SK-N-SH (cell line): Measurements from ENCODE around the gene C1QTNF4. TPM values are rescaled to one million over a fixed set of nuclear protein-coding genes. Genes with fewer than 3 reads are reported as not detected.

Source experiments
- CTCF ChIA-PET: fragments of 300-600, 350-600 bp; formaldehyde crosslinking; extraction: SDS; loops from one replicate; lab custom pipeline; 2021; lab: Yijun Ruan, JAX
- POLR2A ChIA-PET: fragments of 350-600 bp; sonication (Branson Sonifier 250); formaldehyde crosslinking; extraction: SDS; loops from one replicate; lab custom pipeline; 2020; ENCODE audit warnings: antibody characterized with exemption, inconsistent platforms; lab: Yijun Ruan, JAX
- DNase-seq: peaks from one replicate; pipeline ENCODE4 v3.0.0; 2012
- H2AFZ ChIP-seq: fragments of 200-600 bp; sonication (generic); 2 replicates; pipeline ENCODE4 v1.8.1; 2016; ENCODE audit warnings: antibody characterized with exemption, mild to moderate bottlenecking, low read depth
- H3F3A ChIP-seq: fragments of 200-600 bp; sonication (generic); replicated peaks from 2 replicates; pipeline ENCODE3; 2016; ENCODE audit warnings: antibody characterized with exemption, mild to moderate bottlenecking; ENCODE audit not compliant: insufficient read depth
- H3K27ac ChIP-seq, 2 experiments: fragments of 200-500 bp in 1 of 2; fragments of 200-600 bp in 1 of 2; sonication (Bioruptor generic) in 1 of 2; sonication (generic), shearing (Covaris generic) in 1 of 2; 2 replicates each; pipeline versions ENCODE4 v1.5.1 to v1.6.1; 2014 to 2016; ENCODE audit warnings: low read depth in 2 of 2, inconsistent platforms in 1 of 2, low read length in 1 of 2, mild to moderate bottlenecking in 1 of 2, mixed read lengths in 1 of 2
- H3K27me3 ChIP-seq: fragments of 200-600 bp; sonication (generic), shearing (Covaris generic); 2 replicates; pipeline ENCODE4 v1.6.1; 2016; ENCODE audit warnings: mixed run types; ENCODE audit not compliant: insufficient read depth
- H3K36me3 ChIP-seq, 2 experiments: fragments of 200-500 bp in 1 of 2; fragments of 200-600 bp in 1 of 2; sonication (Bioruptor generic) in 1 of 2; sonication (generic) in 1 of 2; replicated peaks in 1 of 2; 2 replicates each; pipeline versions ENCODE3 to v1.5.1; 2014 to 2016; ENCODE audit warnings: low read length in 1 of 2, mild to moderate bottlenecking in 1 of 2; ENCODE audit not compliant: insufficient read depth in 2 of 2, control insufficient read depth in 1 of 2
- H3K4me1 ChIP-seq, 2 experiments: fragments of 200-500 bp in 1 of 2; fragments of 200-600 bp in 1 of 2; sonication (Bioruptor generic) in 1 of 2; sonication (generic), shearing (Covaris generic) in 1 of 2; 2 replicates each; pipeline versions ENCODE4 v1.5.1 to v1.6.1; 2014 to 2016; ENCODE audit warnings: low read depth in 1 of 2, low read length in 1 of 2, mixed run types in 1 of 2; ENCODE audit not compliant: insufficient read depth in 2 of 2, control insufficient read depth in 1 of 2
- H3K4me2 ChIP-seq: fragments of 200-600 bp; sonication (generic), shearing (Covaris generic); 2 replicates; pipeline ENCODE4 v1.6.1; 2017; ENCODE audit warnings: mixed run types
- H3K4me3 ChIP-seq, 2 experiments: fragments of 200-500 bp in 1 of 2; fragments of 200-600 bp in 1 of 2; sonication (Bioruptor generic) in 1 of 2; sonication (generic), shearing (Covaris generic) in 1 of 2; 2 replicates each; pipeline versions ENCODE4 v1.5.1 to v1.8.1; 2014 to 2016; ENCODE audit warnings: low read depth in 2 of 2, inconsistent platforms in 1 of 2, low read length in 1 of 2, mild to moderate bottlenecking in 1 of 2, mixed read lengths in 1 of 2, moderate library complexity in 1 of 2
- H3K79me2 ChIP-seq: fragments of 200-600 bp; sonication (generic); 2 replicates; pipeline ENCODE4 v1.8.1; 2017; ENCODE audit warnings: mild to moderate bottlenecking; ENCODE audit not compliant: insufficient read depth
- H3K9ac ChIP-seq: fragments of 200-600 bp; sonication (generic); 2 replicates; pipeline ENCODE4 v1.6.1; 2017; ENCODE audit warnings: mixed run types
- H3K9me2 ChIP-seq: fragments of 200-600 bp; sonication (generic); 2 replicates; pipeline ENCODE4 v1.6.1; 2017; ENCODE audit warnings: mixed run types
- H3K9me3 ChIP-seq: fragments of 200-600 bp; sonication (generic); 2 replicates; pipeline ENCODE4 v1.6.1; 2017; ENCODE audit warnings: mixed run types, mild to moderate bottlenecking, moderate library complexity
- H4K20me1 ChIP-seq: fragments of 200-600 bp; sonication (generic); 2 replicates; pipeline ENCODE4 v1.6.1; 2017; ENCODE audit warnings: mild to moderate bottlenecking, mixed run types; ENCODE audit not compliant: insufficient read depth
- EP300 ChIP-seq, 2 experiments: IDR thresholded peaks; 2 replicates each; pipeline versions ENCODE4 v1.4.0 to v1.6.1; 2012; ENCODE audit warnings: borderline replicate concordance in 1 of 2, low read depth in 1 of 2, low read length in 1 of 2
- FOXM1 ChIP-seq: IDR thresholded peaks from 2 replicates; pipeline ENCODE4 v1.4.0; 2012; ENCODE audit warnings: low read depth, mild to moderate bottlenecking
- PBX3 ChIP-seq: IDR thresholded peaks from 2 replicates; pipeline ENCODE4; 2012
- POLR2AphosphoS5 ChIP-seq: IDR thresholded peaks from 2 replicates; pipeline ENCODE4 v1.6.1; 2012; ENCODE audit warnings: low read depth, low read length
- REST ChIP-seq: IDR thresholded peaks from 2 replicates; pipeline ENCODE4 v1.6.1; 2012; ENCODE audit warnings: mild to moderate bottlenecking, low read depth, low read length, moderate library complexity
- SIN3A ChIP-seq: IDR thresholded peaks from 2 replicates; pipeline ENCODE4 v1.6.1; 2012; ENCODE audit warnings: low read depth, mild to moderate bottlenecking, low read length, moderate library complexity, borderline replicate concordance
- TCF12 ChIP-seq: IDR thresholded peaks from 2 replicates; pipeline ENCODE4 v1.4.0; 2012
- TEAD4 ChIP-seq: IDR thresholded peaks from 2 replicates; pipeline ENCODE4 v1.4.0; 2012; ENCODE audit warnings: mild to moderate bottlenecking, borderline replicate concordance; ENCODE audit not compliant: insufficient read depth
- USF2 ChIP-seq: fragments of 150-350 bp; IDR thresholded peaks from 2 replicates; pipeline ENCODE4 v1.6.1; 2017; ENCODE audit warnings: antibody characterized with exemption, low read length, low read depth, borderline replicate concordance
- ZBTB33 ChIP-seq: IDR thresholded peaks from 2 replicates; pipeline ENCODE4 v1.4.0; 2012; ENCODE audit warnings: low read depth, borderline replicate concordance
- WGBS: methylation state at CpG from one replicate; pipeline ENCODE4 v1.1.6; 2017; ENCODE audit warnings: low lambda C conversion rate; 5-methylcytosine and 5-hydroxymethylcytosine counted together
- polyA plus RNA-seq, 3 experiments: library from polyadenylated mRNA; depleted of rRNA; stranded (reverse); fragments of >200 nt; gene quantifications; 2 replicates each; pipeline ENCODE4 v1.2.3, GENCODE V29; 2012

The C1QTNF4 gene
- polyA plus RNA-seq, 1 of the 3 experiments (the other 2 are of a cell fraction) = 0.08 TPM

GRCh38 chr11:47609675-47610074 lies 15.5 kb upstream of the C1QTNF4 start:
- Histone ChIP-seq H3K4me3 (no peak overlapping the region), H2AFZ (no peak overlapping the region), H3K4me1 (peaks cover 10 to 20% of the 10 kb centered on the region in 2 experiments; a peak in 1 of 4 replicates), H3K36me3 (no peaks in the 10 kb centered on the region), H3F3A (peaks cover 5% of the 10 kb centered on the region), H3K4me2 (no peak overlapping the region), H3K27ac (no peak overlapping the region), H3K9ac (no peak overlapping the region), H3K9me3 (no peaks in the 10 kb centered on the region), H3K27me3 (no peaks in the 10 kb centered on the region), H4K20me1 (no peaks in the 10 kb centered on the region), H3K9me2 (no peaks in the 10 kb centered on the region), H3K79me2 (no peaks in the 10 kb centered on the region)
- TF ChIP-seq USF2 (no peak), SIN3A (no peak), REST (no peak), FOXM1 (no peak), POLR2AphosphoS5 (no peak)
- 68% methylated on average over 3 of the region's 3 CpGs for WGBS
- no peak for DNase-seq
- ChIA-PET CTCF (no interaction called here), POLR2A (interaction anchor here (1.1 kb wide), 1 partner anchor 31 kb away, joined by 3 read pairs; the partner anchor contains the start of genes KBTBD4 and NDUFS3)

- 50% methylated on average over 6 of the region's 7 CpGs for WGBS
- peaks cover 10 to 20% of the 10 kb centered on the region in 2 experiments; a peak in 1 of 4 replicates for H3K4me1 ChIP-seq
- H3K4me2 ChIP-seq = peak overlapping the region; percentile 13; the same call in 1 of the 2 replicates
- H3K4me3 ChIP-seq = no peak overlapping the region
- ChIA-PET POLR2A (interaction anchor here (0.6 to 1.7 kb wide), 5 partner anchors 12 to 108 kb away, joined by 3 to 7 read pairs (median 3); partner anchors contain the start of genes AGBL2, KBTBD4 and NDUFS3), CTCF (interaction anchor here (1.4 to 2.6 kb wide), 5 partner anchors 9 to 233 kb away, joined by 3 to 18 read pairs (median 4); partner anchors contain the start of genes C1QTNF4 and CELF1)
- H3K9me2 ChIP-seq = no peaks in the 10 kb centered on the region
- peak; percentile 34; the same call in 1 of the 2 replicates for TF ChIP-seq PBX3
- TF ChIP-seq TEAD4 = no peak
- TF ChIP-seq EP300 (IDR thresholded peaks at IDR 0.05; ENCODE audit: borderline replicate concordance in 1 of 2, low read depth in 1 of 2, low read length in 1 of 2) = peak in 1 of 2 experiments; percentile 53; a peak in 1 of 4 replicates
- TF ChIP-seq ZBTB33 = no peak
- peak; percentile 81 for TF ChIP-seq TCF12
- TF ChIP-seq REST = peak; percentile 43; the same call in 1 of the 2 replicates
- no peaks in the 10 kb centered on the region for H4K20me1 ChIP-seq
- H2AFZ ChIP-seq = no peak overlapping the region
- H3K27ac ChIP-seq = peak overlapping the region; percentile 41 to 68; a peak in 3 of 4 replicates
- H3K36me3 ChIP-seq = no peaks in the 10 kb centered on the region
- DNase-seq = no peak
- peaks cover 5% of the 10 kb centered on the region for H3F3A ChIP-seq
- H3K27me3 ChIP-seq = no peaks in the 10 kb centered on the region
- H3K79me2 ChIP-seq = no peaks in the 10 kb centered on the region
- H3K9me3 ChIP-seq = no peaks in the 10 kb centered on the region
- H3K9ac ChIP-seq = no peak overlapping the region
Measured at GRCh38 chr11:47607380-47607779, 13.2 kb upstream of the C1QTNF4 start.
